Gastrocnemius medialis (tissue), 4 donors: ENCODE measurements around the gene KRTAP19-3. TPM values are rescaled to one million over a fixed set of nuclear protein-coding genes. Genes with fewer than 3 reads are reported as not detected.
A peak's percentile ranks its signal among the peaks of the same experiment; 100 is the strongest.

Experiments used
- ATAC-seq, 2 donors: fragments of 150-250 bp; one replicate each; pipeline ENCODE4 v1.9.1; 2016
- DNase-seq, 2 donors: peaks; one replicate each; pipeline ENCODE4 v3.0.0-alpha.2; 2019
- H3K27ac ChIP-seq, 4 donors: fragments of 200-600 bp; sonication (generic); 1 replicate in 1 of 4; 2 replicates in 3 of 4; pipeline ENCODE4 v1.5.1; 2016 to 2018; ENCODE audit warnings: mild to moderate bottlenecking in 2 of 4, moderate library complexity in 1 of 4
- H3K27me3 ChIP-seq, 3 donors: fragments of 200-600 bp; sonication (generic) in 2 of 3; 1 replicate in 1 of 3; 2 replicates in 2 of 3; pipeline versions ENCODE4 v1.5.1 to v1.6.0; 2016 to 2019; ENCODE audit warnings: mild to moderate bottlenecking in 1 of 3, moderate library complexity in 1 of 3
- H3K36me3 ChIP-seq, 2 donors: fragments of 200-600 bp; sonication (generic) in 1 of 2; one replicate each; pipeline ENCODE4 v1.5.1; 2017 to 2018
- H3K4me1 ChIP-seq, 2 donors: fragments of 200-600 bp; sonication (generic) in 1 of 2; one replicate each; pipeline ENCODE4 v1.5.1; 2016 to 2017; ENCODE audit warnings: mild to moderate bottlenecking in 2 of 2
- H3K4me3 ChIP-seq, 4 donors: fragments of 200-600 bp; sonication (generic) in 3 of 4; 1 replicate in 1 of 4; 2 replicates in 3 of 4; pipeline ENCODE4 v1.5.1; 2016 to 2019; ENCODE audit warnings: mild to moderate bottlenecking in 2 of 4
- H3K9me3 ChIP-seq, 3 donors: fragments of 200-600 bp; sonication (generic) in 2 of 3; 1 replicate in 1 of 3; 2 replicates in 2 of 3; pipeline ENCODE4 v1.5.1; 2016 to 2019
- POLR2A ChIP-seq, 2 donors: fragments of 450-650 bp; IDR thresholded peaks; one replicate each; pipeline ENCODE4 v1.6.1; 2017; ENCODE audit warnings: antibody characterized with exemption in 2 of 2, mild to moderate bottlenecking in 2 of 2, moderate library complexity in 2 of 2
- in situ Hi-C, 4 donors: fragments of 200-750 bp; cut with MboI; loops; one replicate each; pipeline versions ENCODE4 v1.15.0 to v1.8.0; 2017; ENCODE audit warnings: low sequenced_read_pairs in 4 of 4
- intact Hi-C: fragments of 100-400 bp; cut with DNase I; formaldehyde crosslinking; loops from one replicate; pipeline ENCODE4 v1.15.1; 2023; ENCODE audit warnings: low total_unique reads
- total RNA-seq, 4 donors: library from RNA; depleted of rRNA; stranded (reverse); fragments of >200 nt; gene quantifications; one replicate each; pipeline versions ENCODE4 v1.1.0 to v1.2.3, GENCODE V29; 2016
- TF ChIP-seq, protein P1 (sequence below), 5 experiments: fragments of 450-650 bp in 3 of 5; fragments of 200-600 bp in 2 of 5; sonication (generic) in 2 of 5; IDR thresholded peaks in 4 of 5; conservative IDR thresholded peaks in 1 of 5; 1 replicate in 4 of 5; 2 replicates in 1 of 5; pipeline ENCODE4 v1.5.1; 2016 to 2019; ENCODE audit warnings: antibody characterized with exemption in 5 of 5, mild to moderate bottlenecking in 3 of 5, moderate library complexity in 3 of 5

The KRTAP19-3 gene
- total RNA-seq, 4 donors from 2014 or later, result 1.0 to 12.9 (median 5.0) TPM; not detected in 1

DNA sequence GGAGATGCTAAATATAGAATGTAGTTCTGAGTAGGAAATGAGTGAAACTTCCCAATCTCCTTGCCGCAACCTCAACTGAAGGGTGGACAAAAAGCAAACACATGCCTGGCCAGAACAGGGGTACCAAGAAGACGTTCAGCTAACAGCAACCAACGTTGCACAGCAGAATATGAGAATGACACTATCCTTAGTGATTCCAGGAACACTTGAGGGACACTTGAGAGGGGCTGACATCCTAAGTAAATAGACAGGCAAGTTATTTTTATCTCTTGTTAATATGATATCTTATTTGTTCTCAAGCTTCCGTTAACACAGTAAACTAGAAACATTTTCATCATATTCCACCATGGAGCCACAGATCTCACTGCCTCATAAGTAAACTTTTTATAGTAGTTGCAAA, 12.6 kb downstream of the KRTAP19-3 start:
- Histone ChIP-seq H3K27me3 (no peaks in the 10 kb centered on the region), H3K4me3 (no peak overlapping the region), H3K27ac (peak overlapping the region in 2 of 4 donors; percentile 47), H3K9me3 (no peaks in the 10 kb centered on the region), H3K4me1 (no peaks in the 10 kb centered on the region), H3K36me3 (no peaks in the 10 kb centered on the region)
- ATAC-seq (peak; percentile 19 to 74), DNase-seq (no peak)
- intact Hi-C loops (no loop called here), in situ Hi-C loops (no loop called here)
- TF ChIP-seq POLR2A (IDR thresholded peaks at IDR 0.05), result no peak
- TF ChIP-seq, protein P1, sequence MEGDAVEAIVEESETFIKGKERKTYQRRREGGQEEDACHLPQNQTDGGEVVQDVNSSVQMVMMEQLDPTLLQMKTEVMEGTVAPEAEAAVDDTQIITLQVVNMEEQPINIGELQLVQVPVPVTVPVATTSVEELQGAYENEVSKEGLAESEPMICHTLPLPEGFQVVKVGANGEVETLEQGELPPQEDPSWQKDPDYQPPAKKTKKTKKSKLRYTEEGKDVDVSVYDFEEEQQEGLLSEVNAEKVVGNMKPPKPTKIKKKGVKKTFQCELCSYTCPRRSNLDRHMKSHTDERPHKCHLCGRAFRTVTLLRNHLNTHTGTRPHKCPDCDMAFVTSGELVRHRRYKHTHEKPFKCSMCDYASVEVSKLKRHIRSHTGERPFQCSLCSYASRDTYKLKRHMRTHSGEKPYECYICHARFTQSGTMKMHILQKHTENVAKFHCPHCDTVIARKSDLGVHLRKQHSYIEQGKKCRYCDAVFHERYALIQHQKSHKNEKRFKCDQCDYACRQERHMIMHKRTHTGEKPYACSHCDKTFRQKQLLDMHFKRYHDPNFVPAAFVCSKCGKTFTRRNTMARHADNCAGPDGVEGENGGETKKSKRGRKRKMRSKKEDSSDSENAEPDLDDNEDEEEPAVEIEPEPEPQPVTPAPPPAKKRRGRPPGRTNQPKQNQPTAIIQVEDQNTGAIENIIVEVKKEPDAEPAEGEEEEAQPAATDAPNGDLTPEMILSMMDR (IDR thresholded peaks at IDR 0.05 in 4 of 5, conservative IDR thresholded peaks at IDR 0.05 in 1 of 5), result no peak

DNA sequence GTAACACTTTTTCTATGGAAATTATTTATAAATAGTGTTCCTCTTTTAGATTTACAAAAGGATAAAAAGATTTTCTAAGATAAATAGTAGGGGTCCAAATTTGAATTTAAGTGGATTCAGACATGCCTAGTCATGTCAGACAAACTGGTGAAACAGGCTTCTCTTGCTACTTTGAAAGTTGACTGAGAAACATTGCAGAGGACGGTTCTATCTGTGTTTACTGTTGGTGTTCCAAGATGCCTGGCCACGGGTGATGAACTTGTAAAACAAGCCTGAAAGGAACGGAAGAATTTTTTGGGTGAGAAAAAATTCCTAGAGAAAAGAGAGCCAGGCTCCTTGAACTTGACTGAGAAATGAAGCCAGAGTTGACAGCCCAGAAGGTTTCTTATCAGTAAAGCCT, 13.8 kb downstream of the KRTAP19-3 start:
- in situ Hi-C loops, result no loop called here
- peak overlapping the region in 2 of 4 donors; percentile 40 to 47 for H3K27ac ChIP-seq
- H3K36me3 ChIP-seq, result no peaks in the 10 kb centered on the region
- H3K9me3 ChIP-seq, result no peaks in the 10 kb centered on the region
- DNase-seq (no peak), ATAC-seq (no peak)
- H3K27me3 ChIP-seq, result no peaks in the 10 kb centered on the region
- no peaks in the 10 kb centered on the region for H3K4me1 ChIP-seq
- TF ChIP-seq, protein P1 (IDR thresholded peaks at IDR 0.05 in 4 of 5, conservative IDR thresholded peaks at IDR 0.05 in 1 of 5), result no peak
- no peak for TF ChIP-seq POLR2A (IDR thresholded peaks at IDR 0.05)
- H3K4me3 ChIP-seq, result no peak overlapping the region
- intact Hi-C loops, result no loop called here

DNA sequence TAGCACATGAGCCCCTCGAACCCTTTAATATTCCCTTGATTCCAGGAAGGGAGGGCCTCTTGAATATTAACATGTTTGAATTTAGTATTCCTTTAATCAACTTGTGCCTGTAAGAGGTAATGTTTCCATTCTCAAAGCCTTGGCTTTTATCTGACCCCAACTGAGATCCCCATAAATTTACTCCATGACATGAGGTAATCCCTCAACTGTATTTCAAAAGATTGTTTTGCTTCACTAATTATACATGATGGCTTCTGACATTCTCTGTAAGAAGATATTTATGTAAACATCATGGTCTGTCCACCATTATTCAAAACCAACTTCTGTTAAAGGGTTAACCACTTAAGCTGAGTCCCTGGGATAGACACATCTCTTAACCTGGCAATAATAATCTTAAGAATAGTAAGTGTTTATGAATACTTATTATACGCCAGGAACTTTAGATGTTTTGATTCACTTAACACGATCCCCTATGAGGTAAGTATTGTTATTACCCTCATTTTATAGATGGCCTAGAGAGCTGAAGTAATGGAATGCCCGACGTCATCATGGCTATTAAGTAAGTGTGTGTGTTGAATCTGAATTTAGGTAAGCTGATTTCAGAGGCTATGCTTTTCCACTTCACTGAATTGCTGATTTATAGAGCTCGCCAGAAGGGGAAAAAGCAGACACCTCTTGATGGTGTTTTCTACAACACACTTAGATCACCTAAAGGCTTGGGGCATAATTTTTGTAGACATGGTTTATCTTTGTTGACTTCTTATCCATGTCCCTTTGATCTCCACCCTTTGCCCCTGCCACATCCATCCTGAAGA, 22.7 kb downstream of the KRTAP19-3 start:
- H3K27me3 ChIP-seq, result no peaks in the 10 kb centered on the region
- no peaks in the 10 kb centered on the region for H3K4me1 ChIP-seq
- H3K27ac ChIP-seq, result no peak overlapping the region
- DNase-seq (no peak), ATAC-seq (no peak)
- TF ChIP-seq, protein P1 (IDR thresholded peaks at IDR 0.05 in 4 of 5, conservative IDR thresholded peaks at IDR 0.05 in 1 of 5), result no peak
- TF ChIP-seq POLR2A (IDR thresholded peaks at IDR 0.05), result no peak
- no peaks in the 10 kb centered on the region for H3K9me3 ChIP-seq
- H3K4me3 ChIP-seq, result no peak overlapping the region
- in situ Hi-C loops (loop anchor here in 1 of 4 donors (10.0 kb wide), 1 partner anchor 64 kb away; no protein-coding TSS in a partner anchor), intact Hi-C loops (no loop called here)
- H3K36me3 ChIP-seq, result no peaks in the 10 kb centered on the region

DNA sequence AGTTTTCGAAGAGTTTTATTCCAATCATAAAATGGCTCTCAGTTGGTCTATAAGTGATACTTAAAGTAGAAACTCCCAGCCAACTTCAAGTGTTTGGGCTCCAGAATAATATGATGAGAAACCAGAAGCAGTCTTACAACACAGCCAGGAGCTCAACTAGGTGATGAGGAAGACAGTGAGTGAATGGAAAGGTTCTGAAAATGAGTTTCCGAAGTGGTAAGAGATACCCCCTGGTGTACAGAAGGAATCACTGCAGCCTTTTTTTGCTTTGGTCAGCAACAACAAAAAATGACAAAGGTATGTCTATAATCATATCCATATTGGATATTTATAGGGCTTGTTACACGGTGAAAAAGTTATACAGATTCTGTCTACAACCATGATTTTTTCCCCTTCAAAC, 28.1 kb downstream of the KRTAP19-3 start:
- no peak for ATAC-seq
- no peak overlapping the region for H3K27ac ChIP-seq
- H3K4me1 ChIP-seq, result no peaks in the 10 kb centered on the region
- intact Hi-C loops, result no loop called here
- no peaks in the 10 kb centered on the region for H3K9me3 ChIP-seq
- H3K27me3 ChIP-seq, result no peaks in the 10 kb centered on the region
- DNase-seq, result no peak
- no peak overlapping the region for H3K4me3 ChIP-seq
- no peak for TF ChIP-seq POLR2A (IDR thresholded peaks at IDR 0.05)
- TF ChIP-seq, protein P1 (IDR thresholded peaks at IDR 0.05 in 4 of 5, conservative IDR thresholded peaks at IDR 0.05 in 1 of 5), result no peak
- in situ Hi-C loops, result loop anchor here in 1 of 4 donors (10.0 kb wide), 1 partner anchor 59 kb away; no protein-coding TSS in a partner anchor
- no peaks in the 10 kb centered on the region for H3K36me3 ChIP-seq
